ENCODE results near the gene NAALADL2.

The NAALADL2 gene

GRCh38 chr3:175573226-175573625 lies 714.1 kb downstream of the NAALADL2 start:
- TF ChIP-seq CTCF (IDR thresholded peaks at IDR 0.05; ENCODE audit: insufficient read depth, low read depth, low read length, missing control alignments): no peak
- H3K4me3 ChIP-seq (ENCODE audit: low read depth, low read length): no peak overlapping the region
- no peak for DNase-seq (ENCODE audit: low read depth)

DNA sequence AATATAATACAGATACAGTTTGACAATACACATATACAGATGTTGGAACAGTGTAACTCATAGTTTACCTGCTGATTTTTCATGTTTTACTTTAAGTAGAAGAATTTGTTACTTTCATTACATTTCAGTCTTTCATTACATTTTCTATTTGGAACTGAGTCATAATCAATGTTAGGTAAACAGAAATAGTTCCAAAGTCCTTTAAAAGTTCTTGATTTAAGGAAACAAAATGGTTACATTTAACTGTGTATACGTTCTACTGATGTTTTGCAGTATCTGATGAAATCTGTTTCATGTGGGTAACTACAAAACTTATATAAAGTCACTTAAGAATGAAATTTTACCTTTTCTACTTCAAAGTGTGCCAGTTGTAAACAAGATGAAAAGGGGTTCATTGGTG lies 721.2 kb downstream of the NAALADL2 start:
- H3K4me3 ChIP-seq (ENCODE audit: low read depth, low read length): no peak overlapping the region
- no peak for DNase-seq (ENCODE audit: low read depth)
- no peak for TF ChIP-seq CTCF (IDR thresholded peaks at IDR 0.05; ENCODE audit: insufficient read depth, low read depth, low read length, missing control alignments)

- H3K4me3 ChIP-seq (ENCODE audit: low read depth, low read length): no peak overlapping the region
- no peak for TF ChIP-seq CTCF (IDR thresholded peaks at IDR 0.05; ENCODE audit: insufficient read depth, low read depth, low read length, missing control alignments)
- DNase-seq (ENCODE audit: low read depth): no peak
Measured at GRCh38 chr3:175585898-175586297, 726.8 kb downstream of the NAALADL2 start.

DNA sequence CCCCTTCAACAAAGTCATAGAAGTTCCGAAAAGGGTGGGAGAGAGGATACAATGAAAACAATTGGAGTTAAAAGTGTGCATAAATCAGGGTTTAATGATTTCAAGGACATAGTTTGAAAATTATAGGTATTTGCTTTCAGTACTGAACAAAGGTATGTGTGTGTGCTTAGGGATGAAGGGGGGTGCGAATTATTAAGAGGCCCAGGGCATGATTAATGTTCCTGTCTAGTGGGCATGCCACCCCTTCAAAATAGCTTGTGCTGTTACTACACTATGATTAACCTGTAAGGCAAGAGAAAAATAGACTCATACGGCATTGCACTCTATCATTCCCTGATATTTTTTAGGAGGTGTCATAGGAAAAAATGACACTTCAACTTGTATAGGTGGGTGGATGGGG lies 731.6 kb downstream of the NAALADL2 start:
- TF ChIP-seq CTCF (IDR thresholded peaks at IDR 0.05; ENCODE audit: insufficient read depth, low read depth, low read length, missing control alignments): no peak
- DNase-seq (ENCODE audit: low read depth): no peak
- H3K4me3 ChIP-seq (ENCODE audit: low read depth, low read length): no peak overlapping the region

- TF ChIP-seq CTCF (IDR thresholded peaks at IDR 0.05; ENCODE audit: insufficient read depth, low read depth, low read length, missing control alignments): no peak
- no peak overlapping the region for H3K4me3 ChIP-seq (ENCODE audit: low read depth, low read length)
Measured at GRCh38 chr3:175591375-175591774, 732.2 kb downstream of the NAALADL2 start.

DNA sequence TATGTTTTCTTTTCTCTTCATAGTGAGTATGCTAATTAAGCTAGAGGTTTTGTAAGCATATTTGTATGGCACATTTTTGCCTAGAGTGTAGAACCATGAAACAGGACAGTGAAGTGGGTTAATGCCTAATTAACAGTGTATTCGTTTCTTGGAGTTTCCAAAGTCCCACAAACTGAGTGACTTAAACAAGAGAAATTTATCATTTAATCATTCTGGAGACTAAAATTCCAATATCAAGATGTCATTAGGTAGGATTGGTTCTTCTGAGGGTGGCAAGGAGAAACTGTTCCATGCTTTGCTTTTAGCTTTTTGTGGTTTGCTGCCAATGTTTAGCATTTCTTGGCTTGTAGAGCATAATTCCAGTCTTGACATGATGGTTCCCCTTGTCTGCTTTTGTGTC lies 734.2 kb downstream of the NAALADL2 start:
- no peak for DNase-seq (ENCODE audit: low read depth)
- TF ChIP-seq CTCF (IDR thresholded peaks at IDR 0.05; ENCODE audit: insufficient read depth, low read depth, low read length, missing control alignments): no peak
- H3K4me3 ChIP-seq (ENCODE audit: low read depth, low read length): no peak overlapping the region

More at GRCh38 chr3:175591375-175591774, 732.2 kb downstream of the NAALADL2 start:
- no peak for DNase-seq (ENCODE audit: low read depth)

DNA sequence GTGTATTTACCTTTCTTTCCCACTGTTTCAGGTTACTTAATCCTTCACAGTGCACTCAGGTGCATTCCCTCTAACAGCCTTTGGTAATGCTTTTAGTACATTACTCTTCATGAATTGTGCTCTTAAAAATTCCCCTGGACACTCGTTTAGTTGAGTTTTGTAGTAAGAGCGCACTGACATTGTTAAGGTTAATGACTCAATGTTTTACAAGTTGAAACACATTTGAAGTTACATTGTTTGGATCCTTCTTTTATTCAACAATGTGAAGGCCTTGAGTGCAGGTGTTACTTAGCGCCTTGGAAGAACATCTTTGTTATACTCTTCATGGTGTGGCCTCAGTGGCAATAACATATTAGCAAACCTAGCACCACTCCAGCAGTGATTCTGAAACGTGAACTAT lies 739.6 kb downstream of the NAALADL2 start:
- no peak for TF ChIP-seq CTCF (IDR thresholded peaks at IDR 0.05; ENCODE audit: insufficient read depth, low read depth, low read length, missing control alignments)
- no peak for DNase-seq (ENCODE audit: low read depth)

More for the DNA sequence above, 739.6 kb downstream of the NAALADL2 start:
- no peak overlapping the region for H3K4me3 ChIP-seq (ENCODE audit: low read depth, low read length)

Data from GM12865 (cell line).